B cell (primary cell): Measurements from ENCODE around the gene ALS2CL.

Experiments
- CTCF ChIP-seq: fragments of 200-600 bp; IDR thresholded peaks from one replicate; pipeline ENCODE4 v1.8.0; 2022; ENCODE audit warnings: antibody characterized with exemption, mild to moderate bottlenecking
- EZH2 ChIP-seq: IDR thresholded peaks from 2 replicates; pipeline ENCODE4 v1.6.1; 2012; ENCODE audit warnings: borderline replicate concordance, low read depth, mild to moderate bottlenecking, moderate library complexity, low read length; ENCODE audit not compliant: insufficient read depth, poor library complexity, severe bottlenecking

- TF ChIP-seq CTCF (no peak), EZH2 (no peak)
Measured at GRCh38 chr3:46649436-46649835, 44.0 kb downstream of the ALS2CL start.
